Measurements from ENCODE around the gene ANO10. TPM values are rescaled to one million over a fixed set of nuclear protein-coding genes. Genes with fewer than 3 reads are reported as not detected.

The ANO10 gene
- polyA plus RNA-seq, 3 donors = 11.2 to 24.8 (median 21.6) TPM

DNA sequence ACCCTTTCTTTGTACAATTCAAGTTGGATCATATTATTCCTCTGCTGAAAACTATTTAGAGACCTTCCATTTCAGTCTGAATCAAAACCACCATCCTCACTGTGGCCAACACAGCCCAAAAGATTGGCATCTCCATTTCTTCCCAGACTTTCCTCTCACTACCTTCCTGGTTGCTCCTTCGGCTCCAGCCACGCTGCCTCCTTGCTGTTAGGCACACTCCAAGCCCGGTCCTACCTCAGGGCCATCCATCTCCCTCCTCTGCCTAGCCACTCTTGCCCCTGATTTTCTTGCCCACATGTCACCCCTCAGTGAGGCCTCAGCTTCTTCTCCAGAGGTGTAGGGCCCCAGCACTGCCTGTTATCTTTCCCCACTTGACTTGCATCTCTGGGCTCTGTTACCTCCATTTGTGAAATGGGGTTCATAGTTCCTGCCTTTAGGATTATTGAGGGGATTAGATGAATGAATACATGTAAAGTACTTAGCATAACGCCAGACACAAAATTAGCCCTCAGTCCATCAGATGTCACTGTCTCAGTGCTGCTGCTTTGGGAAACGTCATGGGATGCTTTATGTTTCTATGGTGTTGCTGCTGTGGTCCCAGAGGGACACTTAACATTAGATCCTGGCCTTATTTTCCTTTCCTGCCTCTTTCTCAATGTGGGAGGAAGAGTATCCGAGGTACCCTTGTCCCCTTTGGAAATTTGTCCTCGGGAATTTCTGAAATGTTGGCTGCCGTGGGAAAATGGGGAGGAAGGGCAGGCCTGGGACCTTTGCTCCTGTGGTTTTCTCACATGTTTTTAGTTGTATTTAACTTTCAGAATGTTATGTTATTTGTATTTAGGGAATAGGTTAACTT, 304.1 kb downstream of the ANO10 start:
- H3K27ac Mint-ChIP-seq = peak overlapping the region in 6 of 7 donors; percentile 54 to 80 (median 70)
- H3K27ac ChIP-seq (ENCODE audit: low read depth in 1 of 2, low read length in 2 of 2) = peak overlapping the region in 1 of 2 donors; percentile 51
- H3K4me1 ChIP-seq (ENCODE audit: control insufficient read depth in 1 of 2, insufficient read depth in 2 of 2, low read length in 2 of 2) = peaks cover 10 to 13% of the 10 kb centered on the region in 2 donors
- H3K36me3 Mint-ChIP-seq = peaks cover 15 to 39% of the 10 kb centered on the region in 2 donors
- H3K27me3 ChIP-seq (ENCODE audit: control insufficient read depth in 2 of 2, insufficient read depth in 2 of 2, low read length in 2 of 2) = no peaks in the 10 kb centered on the region
- peaks cover 0 to 3% (median 0%) of the 10 kb centered on the region in 7 donors for H3K9me3 Mint-ChIP-seq
- TF ChIP-seq CTCF (IDR thresholded peaks at IDR 0.05) = no peak
- peaks cover 100% of the 10 kb centered on the region for H3K79me2 ChIP-seq (ENCODE audit: insufficient read depth, low read length)
- no peak for DNase-seq
- no peak overlapping the region for H2AFZ ChIP-seq (ENCODE audit: insufficient read depth, low read depth, low read length, poor library complexity, severe bottlenecking)
- no peak overlapping the region for H3K4me3 Mint-ChIP-seq
- H3K9ac ChIP-seq (ENCODE audit: insufficient read depth, low read length, poor library complexity, severe bottlenecking) = no peak overlapping the region
- intact Hi-C loops (cut with micrococcal nuclease) = no loop called here
- H3K4me3 ChIP-seq (replicated peaks in 1 of 3; ENCODE audit: low read depth in 2 of 3, low read length in 3 of 3) = no peak overlapping the region
- H3K4me2 ChIP-seq (replicated peaks; ENCODE audit: extremely low read depth, low read length, poor library complexity, severe bottlenecking) = no peak overlapping the region
- 100% methylated on average over 6 of the region's 8 CpGs for WGBS (ENCODE audit: insufficient coverage)
- H4K20me1 ChIP-seq (ENCODE audit: insufficient read depth, low read length) = peaks cover 100% of the 10 kb centered on the region
- H3K9me3 ChIP-seq (replicated peaks in 1 of 2; ENCODE audit: control insufficient read depth in 1 of 2, insufficient read depth in 1 of 2, low read length in 2 of 2) = no peaks in the 10 kb centered on the region
- H3K36me3 ChIP-seq (replicated peaks in 1 of 2; ENCODE audit: control insufficient read depth in 1 of 2, insufficient read depth in 2 of 2, low read length in 2 of 2) = peaks cover 10 to 57% of the 10 kb centered on the region in 2 donors
- H3K27me3 Mint-ChIP-seq (ENCODE audit: low read depth in 3 of 3) = peaks cover 0 to 1% (median 1%) of the 10 kb centered on the region in 3 donors
- H3K4me1 Mint-ChIP-seq = peaks cover 33% of the 10 kb centered on the region

- WGBS (ENCODE audit: insufficient coverage) = no CpG with 5 or more reads among the region's 4 CpGs
- TF ChIP-seq CTCF (IDR thresholded peaks at IDR 0.05) = no peak
- DNase-seq = no peak
- Mint-ChIP-seq H3K27ac (peak overlapping the region in 5 of 7 donors; percentile 51 to 82 (median 77)), H3K4me1 (peaks cover 33% of the 10 kb centered on the region), H3K9me3 (no peaks in the 10 kb centered on the region), H3K27me3 (ENCODE audit: low read depth in 3 of 3) (peaks cover 0 to 1% (median 1%) of the 10 kb centered on the region in 3 donors), H3K36me3 (peaks cover 19 to 42% of the 10 kb centered on the region in 2 donors), H3K4me3 (no peak overlapping the region)
- peaks cover 18 to 65% of the 10 kb centered on the region in 2 donors for H3K36me3 ChIP-seq (replicated peaks in 1 of 2; ENCODE audit: control insufficient read depth in 1 of 2, insufficient read depth in 2 of 2, low read length in 2 of 2)
- H3K4me2 ChIP-seq (replicated peaks; ENCODE audit: extremely low read depth, low read length, poor library complexity, severe bottlenecking) = no peak overlapping the region
- H3K79me2 ChIP-seq (ENCODE audit: insufficient read depth, low read length) = peaks cover 100% of the 10 kb centered on the region
- no peak overlapping the region for H3K4me3 ChIP-seq (replicated peaks in 1 of 3; ENCODE audit: low read depth in 2 of 3, low read length in 3 of 3)
- H3K27ac ChIP-seq (ENCODE audit: low read depth in 1 of 2, low read length in 2 of 2) = peak overlapping the region in 1 of 2 donors; percentile 51
- H3K9ac ChIP-seq (ENCODE audit: insufficient read depth, low read length, poor library complexity, severe bottlenecking) = no peak overlapping the region
- H3K27me3 ChIP-seq (ENCODE audit: control insufficient read depth in 2 of 2, insufficient read depth in 2 of 2, low read length in 2 of 2) = no peaks in the 10 kb centered on the region
- H3K4me1 ChIP-seq (ENCODE audit: control insufficient read depth in 1 of 2, insufficient read depth in 2 of 2, low read length in 2 of 2) = peaks cover 10 to 13% of the 10 kb centered on the region in 2 donors
- H2AFZ ChIP-seq (ENCODE audit: insufficient read depth, low read depth, low read length, poor library complexity, severe bottlenecking) = no peak overlapping the region
- peaks cover 100% of the 10 kb centered on the region for H4K20me1 ChIP-seq (ENCODE audit: insufficient read depth, low read length)
- H3K9me3 ChIP-seq (replicated peaks in 1 of 2; ENCODE audit: control insufficient read depth in 1 of 2, insufficient read depth in 1 of 2, low read length in 2 of 2) = no peaks in the 10 kb centered on the region
- intact Hi-C loops (cut with micrococcal nuclease) = no loop called here
These were observed 304.9 kb downstream of the ANO10 start for GRCh38 chr3:43316783-43317460.

Small RNAs within 50 kb of the gene (small RNA-seq; reads per million reads assigned to genes)
- gene RF00019 (ENCODE audit: insufficient read length, low read depth) = not detected

Other genes starting within 250 kb of the ANO10 start
- 10 to 100 TPM; 32.9 to 40.0 (median 34.5) TPM for gene ABHD5, start 68.9 kb upstream of the ANO10 start, polyA plus RNA-seq